ENCODE results near the gene STK38L.

GRCh38 chr12:27246141-27246540 lies 2.1 kb downstream of the STK38L start:
- TF ChIP-seq RNF2 (IDR thresholded peaks at IDR 0.05; ENCODE audit: borderline replicate concordance, low read depth, low read length, missing control alignments, poor library complexity, severe bottlenecking): no peak
- TF ChIP-seq, protein P1, sequence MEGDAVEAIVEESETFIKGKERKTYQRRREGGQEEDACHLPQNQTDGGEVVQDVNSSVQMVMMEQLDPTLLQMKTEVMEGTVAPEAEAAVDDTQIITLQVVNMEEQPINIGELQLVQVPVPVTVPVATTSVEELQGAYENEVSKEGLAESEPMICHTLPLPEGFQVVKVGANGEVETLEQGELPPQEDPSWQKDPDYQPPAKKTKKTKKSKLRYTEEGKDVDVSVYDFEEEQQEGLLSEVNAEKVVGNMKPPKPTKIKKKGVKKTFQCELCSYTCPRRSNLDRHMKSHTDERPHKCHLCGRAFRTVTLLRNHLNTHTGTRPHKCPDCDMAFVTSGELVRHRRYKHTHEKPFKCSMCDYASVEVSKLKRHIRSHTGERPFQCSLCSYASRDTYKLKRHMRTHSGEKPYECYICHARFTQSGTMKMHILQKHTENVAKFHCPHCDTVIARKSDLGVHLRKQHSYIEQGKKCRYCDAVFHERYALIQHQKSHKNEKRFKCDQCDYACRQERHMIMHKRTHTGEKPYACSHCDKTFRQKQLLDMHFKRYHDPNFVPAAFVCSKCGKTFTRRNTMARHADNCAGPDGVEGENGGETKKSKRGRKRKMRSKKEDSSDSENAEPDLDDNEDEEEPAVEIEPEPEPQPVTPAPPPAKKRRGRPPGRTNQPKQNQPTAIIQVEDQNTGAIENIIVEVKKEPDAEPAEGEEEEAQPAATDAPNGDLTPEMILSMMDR (IDR thresholded peaks at IDR 0.05; ENCODE audit: control extremely low read depth in 1 of 3, insufficient read depth in 1 of 3, low read depth in 1 of 3, low read length in 3 of 3): no peak
- TF ChIP-seq POLR2A (IDR thresholded peaks at IDR 0.05; ENCODE audit: control extremely low read depth in 1 of 2, low read depth in 2 of 2, low read length in 2 of 2): no peak
- TF ChIP-seq, protein P2, sequence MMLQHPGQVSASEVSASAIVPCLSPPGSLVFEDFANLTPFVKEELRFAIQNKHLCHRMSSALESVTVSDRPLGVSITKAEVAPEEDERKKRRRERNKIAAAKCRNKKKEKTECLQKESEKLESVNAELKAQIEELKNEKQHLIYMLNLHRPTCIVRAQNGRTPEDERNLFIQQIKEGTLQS (IDR thresholded peaks at IDR 0.05; ENCODE audit: insufficient read depth, low read depth, low read length): no peak
- no peak for TF ChIP-seq BRCA1 (IDR thresholded peaks at IDR 0.05; ENCODE audit: low read depth, low read length)

Data from H1 (cell line).